ENCODE results near the gene AOAH. TPM values are rescaled to one million over a fixed set of nuclear protein-coding genes. Genes with fewer than 3 reads are reported as not detected.

AOAH gene
- total RNA-seq, 2 donors from 2014 or later = 0.70 to 1.6 TPM

DNA sequence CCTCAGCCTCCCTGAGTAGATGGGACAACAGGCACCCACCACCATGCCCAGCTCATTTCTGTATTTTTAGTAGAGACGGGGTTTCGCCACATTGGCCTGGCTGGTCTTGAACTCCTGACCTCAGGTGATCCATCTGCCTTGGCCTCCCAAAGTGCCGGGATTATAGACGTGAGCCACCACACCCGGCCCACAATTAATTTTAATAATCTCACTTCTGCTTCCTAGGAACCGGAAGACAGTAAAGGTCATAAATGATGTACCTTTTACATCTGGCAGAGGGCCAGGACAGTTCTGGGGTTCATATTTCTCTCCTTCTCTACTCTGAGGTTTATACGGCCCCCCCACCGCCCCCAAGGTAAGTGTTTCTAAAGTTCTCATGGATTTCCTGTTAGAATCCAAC lies 31.2 kb upstream of the AOAH start:
- Mint-ChIP-seq H3K9me3 (no peaks in the 10 kb centered on the region), H3K4me1 (peaks cover 10% of the 10 kb centered on the region), H3K36me3 (ENCODE audit: low read depth) (no peaks in the 10 kb centered on the region), H3K4me3 (no peak overlapping the region), H3K27me3 (ENCODE audit: insufficient read depth) (no peaks in the 10 kb centered on the region), H3K27ac (no peak overlapping the region)
- H3K9ac ChIP-seq (ENCODE audit: extremely low read depth, low read length, poor library complexity, severe bottlenecking) = no peak overlapping the region
- no peaks in the 10 kb centered on the region for H3K27me3 ChIP-seq (ENCODE audit: control insufficient read depth, insufficient read depth, low read length, poor library complexity, severe bottlenecking)
- no peaks in the 10 kb centered on the region for H3K36me3 ChIP-seq (ENCODE audit: control insufficient read depth, insufficient read depth, low read length)
- no peak overlapping the region for H3K27ac ChIP-seq (ENCODE audit: low read depth, low read length)
- H3K4me1 ChIP-seq (ENCODE audit: control insufficient read depth, insufficient read depth, low read length) = no peaks in the 10 kb centered on the region
- no peak overlapping the region for H3K4me3 ChIP-seq (ENCODE audit: low read length)
- H3K9me3 ChIP-seq (ENCODE audit: control insufficient read depth, low read length) = no peaks in the 10 kb centered on the region
- WGBS, 2 experiments (ENCODE audit: insufficient coverage in 1 of 2, insufficient read length in 1 of 2) = 85 to 95% methylated on average over 6 to 8 of the region's 8 CpGs
- no peak for DNase-seq
- no peak for TF ChIP-seq CTCF (conservative IDR thresholded peaks at IDR 0.05)

- no peaks in the 10 kb centered on the region for H3K36me3 ChIP-seq (ENCODE audit: control insufficient read depth, insufficient read depth, low read length)
- Mint-ChIP-seq H3K9me3 (no peaks in the 10 kb centered on the region), H3K36me3 (ENCODE audit: low read depth) (no peaks in the 10 kb centered on the region), H3K4me1 (peaks cover 18% of the 10 kb centered on the region), H3K27me3 (ENCODE audit: insufficient read depth) (no peaks in the 10 kb centered on the region), H3K27ac (no peak overlapping the region), H3K4me3 (no peak overlapping the region)
- TF ChIP-seq CTCF (conservative IDR thresholded peaks at IDR 0.05) = no peak
- no peaks in the 10 kb centered on the region for H3K27me3 ChIP-seq (ENCODE audit: control insufficient read depth, insufficient read depth, low read length, poor library complexity, severe bottlenecking)
- no peak overlapping the region for H3K27ac ChIP-seq (ENCODE audit: low read depth, low read length)
- H3K4me1 ChIP-seq (ENCODE audit: control insufficient read depth, insufficient read depth, low read length) = peaks cover 2% of the 10 kb centered on the region
- H3K4me3 ChIP-seq (ENCODE audit: low read length) = no peak overlapping the region
- DNase-seq = no peak
- no peak overlapping the region for H3K9ac ChIP-seq (ENCODE audit: extremely low read depth, low read length, poor library complexity, severe bottlenecking)
- no peaks in the 10 kb centered on the region for H3K9me3 ChIP-seq (ENCODE audit: control insufficient read depth, low read length)
- 100% methylated on average over 1 of the region's 2 CpGs; no CpG with 5 or more reads in 1 of the 2 experiments for WGBS, 2 experiments (ENCODE audit: insufficient coverage in 1 of 2, insufficient read length in 1 of 2)
These were observed 27.9 kb upstream of the AOAH start for GRCh38 chr7:36752026-36752711.

GRCh38 chr7:36750451-36750850 lies 26.2 kb upstream of the AOAH start:
- DNase-seq = no peak
- H3K4me3 ChIP-seq (ENCODE audit: low read length) = no peak overlapping the region
- Mint-ChIP-seq H3K27me3 (ENCODE audit: insufficient read depth) (peaks cover 3% of the 10 kb centered on the region), H3K9me3 (no peaks in the 10 kb centered on the region), H3K36me3 (ENCODE audit: low read depth) (no peaks in the 10 kb centered on the region), H3K4me3 (no peak overlapping the region), H3K27ac (no peak overlapping the region), H3K4me1 (peaks cover 14% of the 10 kb centered on the region)
- 77 to 79% methylated on average over 4 to 5 of the region's 5 CpGs for WGBS, 2 experiments (ENCODE audit: insufficient coverage in 1 of 2, insufficient read length in 1 of 2)
- TF ChIP-seq CTCF (conservative IDR thresholded peaks at IDR 0.05) = peak; percentile 38
- no peaks in the 10 kb centered on the region for H3K9me3 ChIP-seq (ENCODE audit: control insufficient read depth, low read length)
- no peak overlapping the region for H3K27ac ChIP-seq (ENCODE audit: low read depth, low read length)
- H3K36me3 ChIP-seq (ENCODE audit: control insufficient read depth, insufficient read depth, low read length) = no peaks in the 10 kb centered on the region
- H3K4me1 ChIP-seq (ENCODE audit: control insufficient read depth, insufficient read depth, low read length) = peaks cover 2% of the 10 kb centered on the region
- no peaks in the 10 kb centered on the region for H3K27me3 ChIP-seq (ENCODE audit: control insufficient read depth, insufficient read depth, low read length, poor library complexity, severe bottlenecking)
- H3K9ac ChIP-seq (ENCODE audit: extremely low read depth, low read length, poor library complexity, severe bottlenecking) = no peak overlapping the region

Data from endodermal cell (in vitro differentiated cells).